ENCODE results near the gene GPLD1. TPM values are rescaled to one million over a fixed set of nuclear protein-coding genes. Genes with fewer than 3 reads are reported as not detected.

The GPLD1 gene
- total and polyA plus RNA-seq, 9 of the 15 experiments (the other 6 are each of a cell fraction or from before 2014, with no cell fraction given), result 0.11 to 1.3 (median 0.82) TPM

DNA sequence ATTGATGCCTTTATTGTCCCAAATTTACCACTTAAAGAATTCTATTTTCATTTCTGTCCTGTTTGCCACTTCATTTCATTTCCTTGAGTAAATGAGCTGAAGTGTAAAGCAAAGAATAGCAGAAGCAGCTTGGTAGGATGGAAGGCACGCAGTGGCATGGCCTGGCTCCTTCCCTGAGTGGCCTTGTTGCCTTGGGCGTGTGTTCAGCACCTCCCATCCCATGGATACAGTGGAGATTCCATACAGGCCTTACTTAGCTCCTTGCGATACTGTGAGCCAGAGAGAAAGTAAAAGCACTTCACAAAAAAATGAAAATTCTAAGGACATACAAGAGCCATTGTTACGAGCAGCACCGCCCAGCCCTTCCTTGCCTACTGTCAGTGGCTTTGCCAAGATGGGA is 45.0 kb upstream of the GPLD1 start:
- POLR2A ChIA-PET, result no interaction called here
- Histone ChIP-seq H3K9ac (ENCODE audit: insufficient read depth in 1 of 2, low read depth in 2 of 2, low read length in 2 of 2) (no peak overlapping the region), H3K27ac (ENCODE audit: extremely low read depth, low read depth, low read length) (no peak overlapping the region), H3K79me2 (ENCODE audit: control insufficient read depth, insufficient read depth, low read length) (no peaks in the 10 kb centered on the region), H3K4me2 (ENCODE audit: insufficient read depth, low read length) (no peak overlapping the region), H3K36me3 (ENCODE audit: control insufficient read depth, insufficient read depth, low read length) (peaks cover 4% of the 10 kb centered on the region; the same call in 2 of the 3 replicates), H3K4me1 (replicated peaks in 1 of 2; ENCODE audit: control insufficient read depth in 2 of 2, insufficient read depth in 2 of 2, low read length in 2 of 2) (no peaks in the 10 kb centered on the region), H3K4me3 (no peak overlapping the region), H2AFZ (ENCODE audit: low read depth, low read length) (no peak overlapping the region), H3K9me3 (replicated peaks; ENCODE audit: control insufficient read depth, insufficient read depth, low read depth, low read length) (no peaks in the 10 kb centered on the region), H3K27me3 (ENCODE audit: control insufficient read depth in 2 of 2, insufficient read depth in 2 of 2, low read length in 2 of 2) (no peaks in the 10 kb centered on the region), H4K20me1 (replicated peaks; ENCODE audit: control insufficient read depth, insufficient read depth, low read length) (no peaks in the 10 kb centered on the region), H3K9me1 (ENCODE audit: control insufficient read depth, insufficient read depth, low read length) (no peaks in the 10 kb centered on the region)
- in situ Hi-C loops (cut with MboI) (no loop called here), intact Hi-C loops (cut with micrococcal nuclease) (no loop called here)
- DNase-seq (ENCODE audit: extremely low read depth in 1 of 4, low spot score in 3 of 4) (no peak), ATAC-seq (no peak), FAIRE-seq (no peak)
- BruUV-seq (replicated peaks), result no TSS peak
- CTCF ChIA-PET (ENCODE audit: low intra/inter-chr PET ratio), result no interaction called here
- 65% methylated on average over 5 of the region's 5 CpGs for WGBS (ENCODE audit: insufficient coverage, low coverage, missing lambda C conversion rate)
- no peak for TF ChIP-seq NR4A1 (CRISPR knock-in tag; IDR thresholded peaks at IDR 0.05)
- no peak for TF ChIP-seq NR4A1 (tag; IDR thresholded peaks at IDR 0.05)
- TF ChIP-seq ETV1 (tag; conservative IDR thresholded peaks at IDR 0.05; ENCODE audit: low read depth), result no peak
- TF ChIP-seq EP400 (IDR thresholded peaks at IDR 0.05), result no peak
- no peak for TF ChIP-seq EHMT2 (IDR thresholded peaks at IDR 0.05)
- TF ChIP-seq, protein P1, sequence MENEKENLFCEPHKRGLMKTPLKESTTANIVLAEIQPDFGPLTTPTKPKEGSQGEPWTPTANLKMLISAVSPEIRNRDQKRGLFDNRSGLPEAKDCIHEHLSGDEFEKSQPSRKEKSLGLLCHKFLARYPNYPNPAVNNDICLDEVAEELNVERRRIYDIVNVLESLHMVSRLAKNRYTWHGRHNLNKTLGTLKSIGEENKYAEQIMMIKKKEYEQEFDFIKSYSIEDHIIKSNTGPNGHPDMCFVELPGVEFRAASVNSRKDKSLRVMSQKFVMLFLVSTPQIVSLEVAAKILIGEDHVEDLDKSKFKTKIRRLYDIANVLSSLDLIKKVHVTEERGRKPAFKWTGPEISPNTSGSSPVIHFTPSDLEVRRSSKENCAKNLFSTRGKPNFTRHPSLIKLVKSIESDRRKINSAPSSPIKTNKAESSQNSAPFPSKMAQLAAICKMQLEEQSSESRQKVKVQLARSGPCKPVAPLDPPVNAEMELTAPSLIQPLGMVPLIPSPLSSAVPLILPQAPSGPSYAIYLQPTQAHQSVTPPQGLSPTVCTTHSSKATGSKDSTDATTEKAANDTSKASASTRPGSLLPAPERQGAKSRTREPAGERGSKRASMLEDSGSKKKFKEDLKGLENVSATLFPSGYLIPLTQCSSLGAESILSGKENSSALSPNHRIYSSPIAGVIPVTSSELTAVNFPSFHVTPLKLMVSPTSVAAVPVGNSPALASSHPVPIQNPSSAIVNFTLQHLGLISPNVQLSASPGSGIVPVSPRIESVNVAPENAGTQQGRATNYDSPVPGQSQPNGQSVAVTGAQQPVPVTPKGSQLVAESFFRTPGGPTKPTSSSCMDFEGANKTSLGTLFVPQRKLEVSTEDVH (IDR thresholded peaks at IDR 0.05; ENCODE audit: low read depth, partially characterized antibody), result no peak
- TF ChIP-seq ZNF830 (CRISPR knock-in tag; IDR thresholded peaks at IDR 0.05), result no peak
- no peak for TF ChIP-seq PML (IDR thresholded peaks at IDR 0.05; ENCODE audit: low read length)
- TF ChIP-seq NKRF (IDR thresholded peaks at IDR 0.05; ENCODE audit: borderline replicate concordance), result no peak
- no peak for TF ChIP-seq HEY1 (CRISPR knock-in tag; IDR thresholded peaks at IDR 0.05; ENCODE audit: borderline replicate concordance)
- TF ChIP-seq MXI1 (IDR thresholded peaks at IDR 0.05; ENCODE audit: low read depth, low read length), result no peak
- TF ChIP-seq DNMT1 (IDR thresholded peaks at IDR 0.05), result no peak
- TF ChIP-seq SNRNP70 (optimal IDR thresholded peaks at IDR 0.05; ENCODE audit: low read depth, low read length), result no peak
- no peak for TF ChIP-seq ZNF668 (CRISPR knock-in tag; IDR thresholded peaks at IDR 0.05)
- no peak for TF ChIP-seq GATAD2B (IDR thresholded peaks at IDR 0.05; ENCODE audit: borderline replicate concordance)
- TF ChIP-seq ZNF277 (CRISPR knock-in tag; IDR thresholded peaks at IDR 0.05; ENCODE audit: borderline replicate concordance), result no peak
